ENCODE data around the gene KRT72.

GRCh38 chr12:52580496-52580895, 20.8 kb downstream of the KRT72 start:
- TF ChIP-seq, protein P1, sequence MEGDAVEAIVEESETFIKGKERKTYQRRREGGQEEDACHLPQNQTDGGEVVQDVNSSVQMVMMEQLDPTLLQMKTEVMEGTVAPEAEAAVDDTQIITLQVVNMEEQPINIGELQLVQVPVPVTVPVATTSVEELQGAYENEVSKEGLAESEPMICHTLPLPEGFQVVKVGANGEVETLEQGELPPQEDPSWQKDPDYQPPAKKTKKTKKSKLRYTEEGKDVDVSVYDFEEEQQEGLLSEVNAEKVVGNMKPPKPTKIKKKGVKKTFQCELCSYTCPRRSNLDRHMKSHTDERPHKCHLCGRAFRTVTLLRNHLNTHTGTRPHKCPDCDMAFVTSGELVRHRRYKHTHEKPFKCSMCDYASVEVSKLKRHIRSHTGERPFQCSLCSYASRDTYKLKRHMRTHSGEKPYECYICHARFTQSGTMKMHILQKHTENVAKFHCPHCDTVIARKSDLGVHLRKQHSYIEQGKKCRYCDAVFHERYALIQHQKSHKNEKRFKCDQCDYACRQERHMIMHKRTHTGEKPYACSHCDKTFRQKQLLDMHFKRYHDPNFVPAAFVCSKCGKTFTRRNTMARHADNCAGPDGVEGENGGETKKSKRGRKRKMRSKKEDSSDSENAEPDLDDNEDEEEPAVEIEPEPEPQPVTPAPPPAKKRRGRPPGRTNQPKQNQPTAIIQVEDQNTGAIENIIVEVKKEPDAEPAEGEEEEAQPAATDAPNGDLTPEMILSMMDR (IDR thresholded peaks at IDR 0.05 in 8 of 11, conservative IDR thresholded peaks at IDR 0.05 in 3 of 11) = no peak
- no peak for TF ChIP-seq POLR2A (IDR thresholded peaks at IDR 0.05)
- no peak for TF ChIP-seq POLR2AphosphoS5 (IDR thresholded peaks at IDR 0.05)

Data from spleen (tissue), 7 donors.